SIG-M5 (cell line): ENCODE measurements around the gene GPR78.

Experiments
- DNase-seq: peaks from one replicate; lab custom pipeline; 2025; lab: John Stamatoyannopoulos, UW

GPR78 gene

DNA sequence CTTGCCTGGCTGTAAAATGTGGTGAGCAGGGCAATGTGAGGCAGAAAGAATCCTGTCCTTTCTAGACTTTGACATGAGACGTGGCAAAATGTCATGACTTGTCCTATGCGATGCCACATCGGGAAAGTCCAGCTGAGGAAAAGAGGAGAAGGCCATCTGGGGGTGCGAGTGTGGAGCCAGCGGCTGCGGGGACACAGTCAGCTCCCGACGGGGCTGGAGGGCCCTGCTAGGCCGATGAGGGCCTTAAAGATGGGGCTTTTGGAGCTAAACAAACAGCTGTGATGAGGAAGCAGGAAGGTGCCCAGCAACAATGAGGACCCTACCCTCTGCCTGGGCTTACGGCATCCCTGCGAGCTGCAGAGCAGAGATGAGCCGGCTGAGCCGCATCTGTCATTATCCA is 20.1 kb downstream of the GPR78 start:
- no peak for DNase-seq

GRCh38 chr4:8600686-8601085 is 20.5 kb downstream of the GPR78 start:
- no peak for DNase-seq

DNA sequence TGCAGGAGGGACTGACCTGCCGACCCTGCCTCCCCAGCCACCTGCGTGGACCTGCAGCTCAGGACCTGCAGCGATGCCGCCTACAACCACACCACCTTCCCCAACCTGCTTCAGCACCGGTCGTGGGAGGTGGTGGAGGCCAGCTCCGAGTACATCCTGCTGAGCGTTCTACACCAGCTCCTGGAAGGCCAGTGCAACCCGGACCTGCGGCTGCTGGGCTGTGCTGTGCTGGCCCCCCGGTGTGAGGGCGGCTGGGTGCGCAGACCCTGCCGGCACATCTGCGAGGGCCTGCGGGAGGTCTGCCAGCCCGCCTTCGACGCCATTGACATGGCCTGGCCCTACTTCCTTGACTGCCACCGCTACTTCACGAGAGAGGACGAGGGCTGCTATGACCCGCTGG is 20.9 kb downstream of the GPR78 start:
- no peak for DNase-seq

DNA sequence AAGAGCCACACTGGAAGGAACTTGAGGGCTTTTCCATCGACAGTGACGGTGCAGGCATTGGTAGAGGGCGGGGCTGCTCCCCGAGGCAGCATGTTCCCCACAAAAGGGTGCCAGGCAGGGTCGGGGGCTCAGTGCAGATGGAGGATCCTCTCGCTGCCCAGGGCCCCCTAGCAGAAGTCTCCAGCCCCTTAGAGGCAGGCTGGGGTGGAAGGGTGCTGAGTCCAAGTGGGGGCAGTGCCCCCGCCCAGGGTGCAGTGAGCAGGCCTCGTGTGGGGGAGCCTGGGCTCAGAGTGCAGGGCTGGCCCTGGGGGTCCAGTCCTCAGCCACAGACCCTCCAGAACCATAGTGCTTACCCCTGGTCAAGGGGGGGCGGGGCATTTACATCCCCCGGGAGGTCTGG is 21.4 kb downstream of the GPR78 start:
- no peak for DNase-seq

DNA sequence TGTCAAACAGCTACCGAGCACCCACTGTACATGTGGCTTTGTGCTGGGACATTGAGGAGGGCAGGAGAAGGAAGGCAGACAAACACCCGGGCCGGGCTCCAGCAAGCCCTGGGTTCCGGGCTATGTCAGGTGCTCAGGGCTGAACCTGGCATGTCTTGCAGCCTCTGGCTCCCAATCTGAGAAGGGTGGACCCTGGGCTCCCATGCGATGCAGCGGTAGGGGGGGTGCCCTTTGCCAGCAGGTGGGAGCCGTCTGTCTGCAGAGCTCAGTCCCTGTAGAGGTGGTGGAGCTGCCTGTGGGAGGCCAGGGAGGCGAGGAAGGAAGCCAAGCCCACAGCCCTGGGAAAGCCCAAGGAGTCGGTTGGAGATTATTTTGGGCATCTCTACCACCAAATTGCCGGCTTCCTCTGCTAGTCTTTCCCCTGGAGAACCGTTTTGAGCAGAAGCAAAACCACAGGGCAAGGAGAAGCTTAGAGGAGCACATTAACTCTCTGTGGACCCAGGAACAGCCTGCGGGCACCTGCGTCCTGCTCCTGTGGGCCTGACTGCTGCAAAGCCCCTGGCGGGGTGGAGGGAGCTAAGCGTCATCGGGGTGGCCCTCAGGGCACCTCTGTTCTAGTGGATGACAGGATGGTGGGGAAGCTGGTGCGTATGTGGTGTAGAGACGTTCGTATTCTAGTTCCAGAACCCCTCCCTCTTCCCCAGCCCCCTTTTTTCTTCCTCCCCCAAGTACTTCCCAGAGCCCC is 22.7 kb downstream of the GPR78 start:
- no peak for DNase-seq

GRCh38 chr4:8603931-8604330 is 23.7 kb downstream of the GPR78 start:
- no peak for DNase-seq

- no peak for DNase-seq
These were observed 25.1 kb downstream of the GPR78 start for GRCh38 chr4:8605289-8605688.

DNA sequence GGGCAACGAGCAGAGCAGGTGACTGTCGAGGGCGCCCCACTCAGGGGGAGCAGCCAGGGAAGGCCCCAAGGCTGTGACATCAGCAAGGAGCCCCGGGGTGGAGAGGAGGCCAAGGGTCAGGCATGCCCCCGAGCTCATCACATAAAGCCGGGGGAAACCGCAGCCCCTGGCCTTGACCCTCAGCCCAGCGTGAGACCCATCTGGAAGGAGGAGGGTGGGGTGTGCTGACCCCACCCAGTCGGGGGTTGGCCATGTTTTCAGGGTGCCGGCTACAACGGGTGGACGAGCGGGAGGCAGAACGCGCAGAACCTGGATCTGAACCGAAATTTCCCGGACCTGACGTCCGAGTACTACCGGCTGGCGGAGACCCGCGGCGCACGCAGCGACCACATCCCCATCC is 26.3 kb downstream of the GPR78 start:
- DNase-seq = no peak

GRCh38 chr4:8606966-8607365 is 26.8 kb downstream of the GPR78 start:
- no peak for DNase-seq

- no peak for DNase-seq
These were observed 27.6 kb downstream of the GPR78 start for GRCh38 chr4:8607603-8608481.

- DNase-seq = no peak
These were observed 28.7 kb downstream of the GPR78 start for GRCh38 chr4:8608714-8609391.

DNA sequence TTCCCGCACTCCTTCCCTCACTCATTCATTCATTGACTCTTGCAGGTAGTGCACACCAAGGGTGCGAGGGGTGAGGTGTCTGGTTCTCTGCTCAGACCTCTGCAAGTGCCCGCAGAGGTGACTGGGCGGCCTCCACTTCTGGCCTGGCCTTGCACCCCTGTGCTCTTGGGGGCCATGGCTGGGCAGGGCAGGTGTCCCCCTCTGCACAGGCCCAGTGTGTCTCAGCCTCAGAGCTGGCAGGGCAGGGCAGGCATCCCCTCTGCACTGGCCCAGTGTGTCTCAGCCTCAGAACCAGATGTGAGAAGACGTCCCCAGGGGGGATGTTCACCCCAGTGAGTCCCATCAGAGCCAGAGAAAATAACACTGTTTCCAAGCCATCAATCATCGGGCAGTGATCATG is 29.2 kb downstream of the GPR78 start:
- no peak for DNase-seq

- no peak for DNase-seq
These were observed 29.7 kb downstream of the GPR78 start for GRCh38 chr4:8609824-8610350.

- no peak for DNase-seq
These were observed 30.8 kb downstream of the GPR78 start for GRCh38 chr4:8610858-8611616.

GRCh38 chr4:8612646-8613045 is 32.5 kb downstream of the GPR78 start:
- DNase-seq = no peak

DNA sequence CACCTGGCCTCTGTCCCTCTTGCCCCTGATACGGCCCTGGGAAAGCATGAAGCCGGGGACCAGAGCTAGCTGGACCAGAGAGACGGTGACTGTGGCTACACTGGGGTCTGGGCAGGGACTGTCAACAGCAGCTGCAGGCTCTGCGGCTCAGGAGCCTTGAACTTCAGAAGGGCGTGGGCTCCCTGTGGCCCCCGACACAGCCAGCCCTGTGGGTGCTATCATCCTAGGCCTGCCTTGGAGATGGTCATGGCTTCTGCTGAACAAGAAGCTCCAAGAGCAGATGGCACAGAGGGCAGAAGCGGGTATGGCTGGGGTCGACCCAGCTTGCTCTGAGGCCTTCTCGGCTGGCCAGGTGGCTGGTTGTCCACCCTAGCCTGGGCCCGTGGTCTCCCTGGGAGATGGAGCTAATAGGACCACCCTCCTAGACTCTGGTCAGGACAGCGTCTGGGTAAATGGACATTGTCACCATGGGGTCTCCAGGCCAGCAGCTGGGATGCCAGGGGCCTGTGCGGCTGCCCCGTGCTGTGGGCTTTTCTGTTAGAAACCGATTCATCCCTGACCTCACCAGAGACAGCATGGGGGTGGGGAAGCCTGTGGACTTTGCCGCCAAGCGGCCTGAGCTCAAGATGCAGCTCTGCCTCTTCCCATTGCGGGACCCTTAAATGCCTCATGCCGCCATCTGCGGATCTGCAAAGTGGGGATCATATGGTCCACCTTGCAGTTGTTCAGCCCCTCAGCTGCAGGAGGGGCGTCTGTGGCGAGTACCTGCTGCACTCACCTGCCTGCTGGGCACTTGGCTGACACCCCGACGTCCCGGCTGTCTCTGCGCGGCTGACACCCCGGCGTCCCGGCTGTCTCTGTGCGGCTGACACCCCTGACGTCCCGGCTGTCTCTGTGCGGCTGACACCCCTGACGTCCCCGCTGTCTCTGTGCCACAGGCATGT is 33.5 kb downstream of the GPR78 start:
- no peak for DNase-seq

DNA sequence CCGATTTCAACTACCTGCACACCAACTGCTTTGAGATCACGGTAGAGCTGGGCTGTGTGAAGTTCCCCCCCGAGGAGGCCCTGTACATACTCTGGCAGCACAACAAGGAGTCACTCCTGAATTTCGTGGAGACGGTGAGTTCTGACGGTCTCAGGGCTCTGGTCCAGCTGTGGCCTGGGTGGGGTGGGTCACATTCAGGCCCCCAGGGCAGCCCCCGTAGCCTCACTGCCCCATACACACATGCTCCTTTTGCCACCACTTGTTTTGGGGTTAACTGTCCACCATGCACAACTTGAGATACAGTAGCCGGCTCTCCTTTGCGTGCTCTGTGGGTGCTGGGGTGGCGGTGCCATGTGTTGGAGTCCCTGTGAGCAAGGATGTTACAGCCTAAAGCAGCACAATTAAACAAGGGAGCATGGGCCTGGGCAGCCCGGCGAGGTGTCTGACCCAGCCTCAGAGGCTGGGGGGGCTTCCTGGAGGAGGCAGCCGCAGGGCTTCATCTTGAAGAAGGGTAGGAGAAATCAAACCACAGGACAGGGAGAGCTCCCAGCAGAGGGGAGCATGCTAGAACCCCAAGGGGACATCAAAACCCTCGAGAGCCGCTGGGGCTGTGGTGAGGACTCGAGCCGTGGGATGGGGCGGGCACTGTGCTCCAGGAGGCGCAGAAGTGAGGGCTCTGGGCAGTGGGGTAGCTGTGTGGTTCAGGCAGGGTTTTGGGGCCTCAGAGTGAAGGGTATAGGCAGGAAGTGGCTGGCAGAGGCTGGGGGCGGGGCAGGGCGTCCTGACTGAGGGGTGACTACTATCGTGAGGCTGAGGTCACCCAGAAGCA is 34.4 kb downstream of the GPR78 start:
- no peak for DNase-seq

- no peak for DNase-seq
These were observed 35.2 kb downstream of the GPR78 start for GRCh38 chr4:8615366-8615765.

- no peak for DNase-seq
These were observed 36.0 kb downstream of the GPR78 start for GRCh38 chr4:8615921-8616787.
